Hematopoietic multipotent progenitor cell treated with erythropoietin and hydrocortisone succinate and interleukin-3 and kit ligand, for 17 days (in vitro differentiated cells): Measurements from ENCODE around the gene DMD.

ENCODE experiments used
- DNase-seq: peaks from one replicate; pipeline ENCODE4 v3.0.0-alpha.2; 2015; ENCODE audit warnings: low spot score

DMD gene

GRCh38 chrX:31112226-31112999, 2098.9 kb downstream of the DMD start:
- no peak for DNase-seq

- DNase-seq: no peak
Observed at GRCh38 chrX:31110657-31111056, 2100.7 kb downstream of the DMD start.

- DNase-seq: no peak
Observed at GRCh38 chrX:31099536-31100090, 2111.7 kb downstream of the DMD start.

- DNase-seq: no peak
Observed at GRCh38 chrX:31098079-31098478, 2113.3 kb downstream of the DMD start.

- no peak for DNase-seq
Observed at GRCh38 chrX:31093639-31093975, 2117.7 kb downstream of the DMD start.

GRCh38 chrX:31092970-31093638, 2118.2 kb downstream of the DMD start:
- no peak for DNase-seq

- no peak for DNase-seq
Observed at GRCh38 chrX:31092476-31092875, 2118.9 kb downstream of the DMD start.

GRCh38 chrX:31091819-31092218, 2119.5 kb downstream of the DMD start:
- DNase-seq: no peak

- DNase-seq: no peak
Observed at GRCh38 chrX:31074522-31074921, 2136.8 kb downstream of the DMD start.

- no peak for DNase-seq
Observed at GRCh38 chrX:31071725-31072124, 2139.6 kb downstream of the DMD start, which contains the start of gene FTHL17. Gene FTHL17, minus strand, starts transcription at chrX:31072041. Its CDS starts 88 bp downstream, at chrX:31071953.

- no peak for DNase-seq
Observed at GRCh38 chrX:31071262-31071661, 2140.1 kb downstream of the DMD start.

GRCh38 chrX:31070057-31070468, 2141.3 kb downstream of the DMD start:
- DNase-seq: no peak
